Inferior parietal cortex (tissue), 1 donor: Measurements from ENCODE around the gene DCAF11.

Source experiments
- DNase-seq: peaks from one replicate; pipeline ENCODE4 v3.0.0-alpha.2; 2016; ENCODE audit errors: extremely low spot score

DCAF11 gene

DNA sequence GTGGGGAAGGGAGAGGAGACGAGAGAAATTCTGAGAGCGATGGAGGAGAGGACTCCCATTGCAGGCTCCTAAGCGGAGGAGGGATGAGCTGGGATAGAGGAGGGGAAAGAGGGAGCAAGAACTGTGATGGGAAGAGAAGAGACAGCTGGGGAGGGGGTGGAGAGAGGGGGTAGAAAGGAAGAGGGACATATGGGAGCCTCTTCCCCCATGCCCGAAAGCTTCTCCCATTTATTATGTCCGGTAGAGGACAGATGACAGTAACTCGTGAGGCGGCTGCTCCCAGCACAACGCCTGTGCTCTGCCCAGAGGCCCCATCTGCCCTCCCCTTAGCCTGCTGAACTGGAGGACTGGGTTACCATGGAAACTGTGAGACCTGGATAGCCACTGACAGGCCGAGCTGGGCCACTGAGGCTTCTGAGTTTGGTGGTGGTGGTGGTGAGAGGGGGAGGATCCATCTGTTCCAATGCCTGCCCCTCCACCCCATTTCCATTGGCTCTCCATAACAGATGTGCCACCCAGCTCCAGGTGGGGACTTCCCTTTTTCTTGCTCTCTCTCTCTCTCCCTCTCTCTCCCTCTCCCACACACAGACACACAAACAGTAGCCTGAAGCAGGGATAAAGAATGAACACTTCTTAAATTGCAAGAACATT lies 35.0 kb upstream of the DCAF11 start:
- DNase-seq, result no peak

DNA sequence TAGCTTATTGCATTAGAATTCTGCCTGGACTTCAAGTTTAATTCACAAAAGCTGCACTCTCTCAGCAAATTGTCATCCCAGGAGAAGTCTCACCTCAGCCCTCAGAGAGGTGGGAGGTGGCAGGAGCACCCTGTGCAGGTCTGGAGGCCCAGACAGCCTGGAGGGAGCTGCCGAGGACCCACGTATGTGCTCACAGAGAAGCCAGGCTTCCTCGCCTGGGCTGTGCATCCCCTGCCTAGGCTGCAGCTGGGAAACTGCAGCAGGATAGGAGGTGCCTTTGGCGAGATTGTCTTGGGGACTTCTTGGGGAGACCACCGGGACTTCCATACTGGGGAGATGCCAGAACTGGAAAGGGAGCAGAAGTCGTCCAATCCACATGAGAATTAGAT lies 34.4 kb upstream of the DCAF11 start:
- DNase-seq, result no peak

DNA sequence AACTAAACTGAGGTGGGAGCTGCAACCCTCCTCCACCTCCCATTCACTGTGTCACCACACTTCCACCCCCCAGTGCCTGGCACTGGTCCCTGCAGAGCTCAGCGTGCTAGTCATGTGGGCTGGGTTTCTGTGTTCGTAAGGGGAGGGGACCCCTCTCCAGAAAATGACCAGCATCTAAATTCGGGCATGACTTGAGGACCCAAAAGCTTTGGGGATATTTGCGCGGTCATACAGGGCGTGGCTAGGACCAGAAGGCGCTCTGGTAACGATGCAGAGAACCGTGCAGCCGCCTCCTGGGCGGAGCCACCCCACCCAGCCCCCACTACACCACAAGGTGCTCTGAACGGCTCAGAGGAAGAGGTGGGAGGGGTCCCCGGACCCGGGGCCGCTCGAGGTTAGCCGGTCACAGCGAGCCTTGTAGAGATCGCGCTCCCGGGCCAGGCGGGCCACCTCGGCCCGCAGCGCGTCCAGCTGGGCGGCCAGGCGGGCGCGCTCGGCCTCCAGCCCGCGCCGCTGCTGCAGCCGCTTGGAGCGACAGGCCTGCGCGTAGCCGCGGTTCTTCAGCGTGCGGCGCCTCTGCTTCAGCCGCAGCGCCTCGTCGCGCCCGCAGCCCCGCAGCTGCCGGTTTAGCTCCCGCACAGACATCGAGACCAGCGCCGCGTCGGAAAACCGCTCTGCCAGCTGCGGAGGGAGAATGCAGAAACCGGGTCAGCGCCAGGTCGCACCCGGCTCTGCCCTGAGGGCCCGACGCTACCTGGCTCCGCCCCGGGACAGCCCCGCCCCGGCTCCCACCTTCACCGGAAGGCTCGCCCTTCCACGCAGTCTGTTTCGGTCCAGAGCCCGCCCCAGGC lies 33.5 kb upstream of the DCAF11 start:
- DNase-seq, result peak; percentile 73

DNA sequence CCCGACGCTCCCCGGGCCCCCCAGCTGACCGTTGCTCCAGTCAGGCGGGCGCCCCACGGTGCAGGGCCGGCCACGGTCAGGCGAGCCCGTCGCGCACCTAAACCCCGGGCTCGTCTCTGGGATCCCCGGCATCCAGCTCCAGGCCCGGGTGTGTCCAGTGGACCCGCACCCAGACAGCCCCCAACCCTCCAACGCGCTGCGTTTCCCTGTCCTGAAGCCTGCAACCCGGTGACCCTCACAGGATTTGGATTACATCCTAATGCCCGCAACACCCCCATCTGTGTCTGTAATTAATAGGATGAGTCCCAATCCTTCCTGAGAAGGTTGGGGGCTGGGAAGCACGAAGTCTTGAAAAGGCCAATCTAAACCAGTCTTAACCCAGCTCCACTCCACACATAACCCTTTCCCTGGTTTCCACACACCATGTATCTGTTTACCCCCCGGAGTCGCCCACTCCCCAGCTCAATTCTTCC lies 32.8 kb upstream of the DCAF11 start:
- no peak for DNase-seq

DNA sequence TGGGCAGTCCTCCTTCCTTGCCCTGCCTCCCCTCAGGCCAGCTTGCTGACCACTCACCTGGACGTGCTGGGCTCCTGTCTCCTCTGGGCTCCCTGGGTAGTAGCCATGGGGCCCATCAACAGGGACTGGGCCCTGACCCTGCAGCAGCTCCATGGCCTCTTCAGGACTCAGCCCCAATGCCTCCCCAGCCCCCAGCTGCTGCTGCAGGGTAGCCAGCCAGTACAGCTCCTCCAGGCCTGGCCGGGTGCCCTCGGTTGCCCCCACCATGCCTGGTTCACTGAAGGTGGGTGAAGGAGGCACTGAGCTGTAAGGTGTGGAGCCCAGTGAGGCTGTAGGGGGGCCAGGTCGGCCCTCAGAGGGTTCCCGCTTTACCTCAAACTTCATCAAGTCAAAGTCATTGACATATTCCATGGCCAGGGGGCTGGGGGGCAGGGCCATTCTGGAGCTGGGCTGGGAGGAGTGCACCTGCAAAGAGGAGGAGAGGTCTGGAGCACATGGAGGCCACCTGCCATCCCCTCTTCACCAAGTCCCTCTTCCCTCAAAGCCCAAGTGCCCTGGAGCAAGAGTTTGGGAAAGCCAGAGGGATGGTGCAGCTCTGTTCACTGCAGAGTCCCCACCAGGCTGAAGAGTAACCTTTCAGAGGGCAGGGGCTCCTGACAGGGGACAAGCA lies 32.0 kb upstream of the DCAF11 start:
- no peak for DNase-seq

DNA sequence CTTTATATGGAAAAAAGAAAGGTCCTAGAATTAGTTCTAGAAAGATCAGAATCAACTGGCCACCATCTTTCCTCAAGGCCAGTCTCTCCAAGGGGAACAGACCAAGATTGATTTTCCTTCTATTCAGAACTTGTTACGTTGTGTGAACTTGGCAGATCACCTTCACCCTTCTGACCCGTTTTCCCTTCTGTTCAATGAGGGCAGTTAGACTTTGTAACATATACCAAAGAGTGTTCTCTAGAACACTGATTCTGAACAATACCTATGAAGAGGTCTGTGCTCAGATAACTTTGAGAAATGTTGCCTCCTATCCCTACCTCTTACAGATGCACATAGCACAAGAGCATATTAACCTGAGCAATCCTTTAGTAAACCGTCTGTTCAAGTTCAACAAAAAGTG lies 31.1 kb upstream of the DCAF11 start:
- no peak for DNase-seq

DNA sequence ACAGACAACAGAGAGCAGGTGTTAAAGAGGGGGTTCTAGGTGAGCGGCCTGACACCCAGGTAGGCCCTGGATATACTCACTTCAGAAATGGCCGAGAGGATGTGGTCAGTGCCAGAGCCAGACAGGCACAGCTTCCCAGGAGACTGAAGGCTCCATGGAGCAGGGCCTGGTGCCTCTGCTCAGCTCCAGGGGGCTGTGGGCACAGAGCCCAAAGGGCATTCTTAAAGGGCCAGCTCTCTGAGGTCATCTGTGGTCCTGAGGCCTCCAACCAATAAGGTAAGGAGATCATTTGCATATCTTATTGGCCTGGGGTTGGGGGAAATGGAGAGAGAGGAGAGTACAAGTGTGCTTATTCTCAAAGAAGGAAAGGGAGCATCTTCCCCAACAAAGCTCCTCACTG lies 30.1 kb upstream of the DCAF11 start:
- DNase-seq, result no peak

DNA sequence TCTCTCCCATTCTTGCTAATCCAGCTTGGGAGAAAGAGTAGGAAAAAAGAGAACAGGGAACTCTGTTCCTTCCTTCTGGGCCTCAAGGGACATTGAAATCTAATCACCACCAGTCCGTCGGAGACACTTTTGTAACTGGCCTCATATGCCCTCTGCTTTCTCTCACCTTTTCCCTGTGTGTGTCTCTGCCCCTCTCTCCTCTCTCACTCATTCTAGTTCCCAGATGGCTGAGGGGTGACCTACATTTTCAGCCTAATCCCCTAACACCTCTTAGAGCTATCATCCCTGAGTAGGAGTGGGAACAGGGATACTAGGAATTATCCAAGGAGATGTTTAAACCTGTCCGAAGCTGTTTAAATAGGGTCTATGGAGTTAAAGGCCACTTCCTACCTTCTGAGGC lies 29.4 kb upstream of the DCAF11 start:
- DNase-seq, result no peak

DNA sequence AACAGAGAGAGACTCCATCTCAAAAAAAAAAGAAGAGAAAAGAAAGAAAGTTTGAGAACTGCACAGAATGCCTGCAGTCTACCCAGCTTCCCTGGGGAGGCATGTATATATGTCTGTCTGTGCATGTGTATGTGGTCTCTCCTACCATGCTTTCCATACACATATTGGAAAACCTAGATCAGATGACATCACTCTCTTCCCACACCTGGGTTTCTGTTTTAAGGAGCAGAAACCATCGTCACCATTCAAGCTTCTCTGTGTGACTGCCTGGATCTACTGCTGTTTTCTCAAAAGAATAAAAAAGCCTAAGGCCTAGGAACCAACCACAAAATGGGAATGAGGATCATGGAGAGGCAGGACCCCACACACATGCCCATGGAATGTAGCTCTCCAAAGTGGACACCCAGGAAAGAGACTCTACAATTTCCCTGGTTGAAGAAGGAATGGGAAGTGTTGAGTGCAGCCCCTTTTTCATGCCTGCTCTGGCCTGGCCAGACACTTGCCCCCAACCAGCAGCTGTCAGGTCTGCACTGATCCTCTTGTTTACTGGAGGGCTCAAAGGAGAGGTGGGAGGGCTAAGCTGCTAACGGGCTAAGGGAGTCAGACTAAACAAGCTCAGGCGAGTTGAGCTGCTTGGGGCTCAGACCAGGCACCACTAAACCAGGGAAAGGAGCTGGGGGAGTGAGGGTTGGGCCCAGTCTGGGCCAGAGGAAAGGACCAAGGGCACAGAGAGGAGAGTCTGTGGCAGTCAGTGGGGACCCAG lies 28.2 kb upstream of the DCAF11 start:
- DNase-seq, result no peak

DNA sequence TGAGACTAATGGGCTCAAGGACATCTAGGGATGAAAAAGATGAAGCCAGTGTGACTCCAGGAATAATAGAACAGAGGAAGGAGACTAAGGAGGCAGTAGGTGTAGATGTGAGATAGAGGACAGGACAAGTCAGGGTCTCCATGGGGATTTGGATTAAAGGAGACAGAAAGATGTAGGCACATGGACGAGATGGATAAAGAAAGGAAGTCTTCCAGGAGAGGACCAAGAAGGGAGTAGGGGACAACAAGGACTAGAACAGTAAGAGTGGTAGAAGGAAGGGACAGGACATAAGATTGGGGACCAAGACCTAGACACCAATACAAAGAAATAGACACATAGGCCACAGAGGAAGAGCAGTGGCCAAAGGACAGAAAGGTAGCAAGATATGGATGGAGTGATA lies 27.6 kb upstream of the DCAF11 start:
- DNase-seq, result no peak

DNA sequence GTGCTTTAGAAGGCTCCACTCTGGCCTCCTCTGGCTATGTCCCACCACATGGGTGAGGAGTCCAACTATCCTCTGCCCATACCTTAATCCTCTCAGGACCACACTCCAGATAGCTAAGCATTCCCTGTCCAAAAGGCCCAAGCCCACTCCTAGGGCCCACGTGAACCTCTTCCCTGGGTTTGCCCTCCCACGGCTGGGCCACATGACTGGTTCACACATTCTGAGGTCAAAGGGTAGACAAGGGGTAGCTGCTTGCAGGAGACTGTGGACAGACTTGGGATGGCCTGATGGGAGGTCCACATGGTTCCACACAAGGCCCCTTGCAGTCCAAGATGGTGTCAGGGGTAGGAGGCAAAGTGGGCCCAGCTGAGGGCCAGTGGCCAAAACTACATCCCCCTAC lies 26.5 kb upstream of the DCAF11 start:
- DNase-seq, result no peak

DNA sequence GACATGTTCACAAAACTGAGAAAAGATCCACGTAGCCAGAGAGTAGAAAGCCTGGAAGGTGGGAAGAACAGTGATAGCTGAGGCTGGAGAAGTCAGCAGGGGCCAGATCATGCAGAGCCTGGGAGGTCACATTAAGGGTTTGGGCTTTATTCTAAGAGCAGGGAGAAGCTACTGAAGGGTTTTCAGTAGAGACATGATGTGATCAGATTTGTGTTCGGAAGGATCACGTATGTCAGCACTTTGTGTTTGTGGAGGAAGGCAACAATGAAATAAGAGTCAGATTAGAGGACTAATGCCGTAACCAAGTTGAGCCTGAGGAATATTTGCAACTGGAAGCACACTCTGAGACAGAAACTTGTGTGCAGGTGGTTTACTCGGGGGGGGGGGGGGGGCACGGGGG lies 24.7 kb upstream of the DCAF11 start:
- DNase-seq, result no peak

DNA sequence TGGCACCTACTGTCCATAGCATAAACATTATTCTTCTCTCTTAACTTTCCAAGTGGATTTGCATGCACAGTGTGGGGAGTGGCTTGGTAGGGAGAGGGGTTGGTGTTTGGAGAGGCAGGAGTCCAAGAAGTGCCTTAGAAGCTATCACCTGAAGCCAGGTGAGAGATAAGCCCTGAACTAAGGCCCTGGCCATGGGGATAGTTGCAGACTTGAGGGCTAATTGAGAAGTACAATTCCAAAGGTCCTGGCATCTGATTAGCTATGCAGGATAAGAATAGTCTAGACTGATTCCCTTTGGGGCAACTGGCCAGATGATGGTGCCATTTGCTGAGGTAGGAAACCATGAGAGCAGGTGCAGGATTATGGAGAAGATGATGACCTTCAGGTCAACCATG lies 22.5 kb upstream of the DCAF11 start:
- no peak for DNase-seq

DNA sequence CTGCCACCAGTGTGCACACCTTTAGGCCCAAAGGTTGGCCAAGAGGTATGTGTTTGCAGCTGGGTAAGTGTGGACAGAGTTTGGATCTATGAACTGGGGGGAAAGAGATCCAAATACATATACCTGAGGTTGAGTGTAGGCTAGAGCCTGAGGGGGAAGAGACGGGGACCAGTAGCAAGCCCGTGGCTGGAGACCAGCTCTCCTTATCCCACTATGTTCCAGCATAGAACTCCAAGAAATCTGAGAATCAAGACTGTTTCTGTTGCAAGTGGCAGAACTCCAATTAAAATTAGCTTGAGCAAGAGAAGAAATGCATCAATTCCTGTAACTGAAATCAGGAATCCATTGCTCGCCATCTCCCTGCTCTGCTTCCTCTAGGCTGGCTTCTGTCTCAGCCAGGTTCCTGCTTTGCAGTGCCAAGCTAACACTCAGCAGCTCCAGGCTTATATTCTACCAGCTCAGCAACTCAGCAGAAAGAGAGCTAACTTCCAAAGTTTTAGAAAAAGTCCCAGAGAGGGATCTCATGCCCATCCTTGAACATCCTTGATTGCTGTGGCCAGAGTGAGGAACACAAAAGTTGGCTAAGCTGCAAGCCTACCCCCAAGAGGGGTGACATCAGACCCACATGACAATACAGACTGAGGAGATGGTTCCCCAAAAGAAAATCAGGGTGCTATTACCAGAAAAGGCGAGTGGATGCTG lies 21.9 kb upstream of the DCAF11 start:
- DNase-seq, result no peak

DNA sequence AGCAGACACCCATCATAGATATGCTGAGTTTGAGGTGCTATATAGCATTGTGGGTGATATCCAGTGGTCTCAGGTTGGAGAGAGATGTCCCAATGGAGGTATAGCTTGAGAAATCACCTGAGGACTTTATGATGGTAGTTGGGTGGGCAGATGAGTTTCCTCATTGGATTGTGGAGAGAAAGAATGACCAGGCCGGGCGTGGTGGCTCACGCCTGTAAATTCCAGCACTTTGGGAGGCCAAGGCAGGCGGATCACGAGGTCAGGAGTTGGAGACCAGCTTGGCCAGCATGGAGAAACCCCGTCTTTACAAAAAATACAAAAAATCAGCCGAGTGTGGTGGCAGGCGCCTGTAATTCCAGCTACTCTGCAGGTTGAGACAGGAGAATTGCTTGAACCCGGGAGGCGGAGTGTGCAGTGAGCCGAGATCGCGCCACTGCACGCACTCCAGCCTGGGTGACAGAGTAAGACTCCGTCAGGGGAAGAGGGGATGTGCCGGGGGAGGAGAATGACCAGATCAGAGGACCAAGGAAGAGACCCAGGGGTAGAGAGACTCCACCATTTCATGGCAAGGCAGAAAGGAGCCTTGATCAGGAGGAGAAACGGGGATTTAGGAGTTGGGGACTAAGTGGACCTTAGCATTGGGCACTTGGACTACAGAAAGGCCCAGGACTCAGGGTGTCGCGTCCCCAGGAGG lies 21.2 kb upstream of the DCAF11 start:
- no peak for DNase-seq

DNA sequence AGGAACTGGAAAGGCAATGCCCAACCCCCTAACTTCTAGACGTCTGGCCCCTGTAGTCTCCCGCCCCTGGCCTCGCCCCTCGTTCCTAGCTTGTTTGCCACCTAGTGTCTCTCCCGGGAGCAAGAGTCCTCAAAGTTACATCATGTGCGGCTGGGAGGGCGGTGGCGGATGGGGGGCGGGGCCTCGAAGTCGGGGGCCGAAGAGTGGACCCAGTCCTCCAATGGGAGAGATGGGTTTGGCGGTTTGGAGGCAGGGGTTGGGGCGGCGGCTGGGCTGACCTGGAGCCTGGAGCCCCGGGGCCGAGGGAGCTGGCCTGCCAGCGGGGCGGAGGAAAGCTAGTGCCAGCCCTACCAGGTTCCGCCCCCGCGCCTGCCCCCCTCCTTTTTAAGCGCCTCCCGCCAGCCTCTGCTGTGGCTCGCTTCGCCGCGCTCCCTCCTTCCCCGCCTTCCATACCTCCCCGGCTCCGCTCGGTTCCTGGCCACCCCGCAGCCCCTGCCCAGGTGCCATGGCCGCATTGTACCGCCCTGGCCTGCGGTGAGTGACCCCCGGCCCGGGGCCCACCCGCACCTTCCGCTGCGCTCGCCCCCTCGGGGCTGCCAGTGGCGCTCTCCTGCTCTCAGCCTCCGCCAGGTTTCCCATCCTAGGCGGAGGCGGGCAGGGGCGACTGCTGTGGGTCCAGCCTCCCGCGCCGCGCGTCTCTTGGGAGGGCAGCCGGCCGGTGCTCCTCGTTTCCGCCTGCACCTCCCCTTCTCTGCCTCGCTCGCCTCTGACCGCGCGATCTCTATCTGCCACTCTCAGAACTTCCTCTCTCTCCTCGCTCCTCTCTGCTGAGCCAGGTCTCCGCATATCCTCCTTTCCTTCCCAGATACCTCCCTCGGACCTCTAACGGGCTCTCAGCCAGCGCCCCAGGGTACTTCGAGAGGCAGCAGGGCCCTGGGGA lies 20.4 kb upstream of the DCAF11 start, which contains the start of gene PCK2:
Gene PCK2 (plus strand): TSS at position 411 of the 940 bp plus-strand sequence. CDS start 95 bp downstream, at position 506.
- no peak for DNase-seq

DNA sequence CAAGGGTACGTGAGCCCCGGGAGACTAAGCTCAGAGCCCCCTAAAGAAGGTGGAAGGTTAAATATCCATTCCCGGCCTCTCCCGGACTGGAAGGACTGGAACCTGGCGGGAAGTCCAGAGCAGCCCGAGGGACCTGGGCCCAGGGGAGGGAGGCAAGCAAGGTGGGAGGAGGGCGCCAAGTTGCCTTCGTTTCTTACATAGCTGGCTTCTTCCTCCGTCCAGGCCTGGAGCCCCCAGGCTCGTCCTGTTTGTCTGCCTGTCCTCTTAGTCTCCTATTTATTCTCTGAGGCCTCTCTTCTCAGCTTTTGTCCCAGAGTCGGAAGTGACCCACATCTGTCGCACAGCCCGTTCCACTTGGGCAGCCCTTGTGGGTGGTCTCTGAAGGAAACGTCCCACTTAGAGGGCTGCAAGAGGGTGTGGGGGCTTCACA lies 19.7 kb upstream of the DCAF11 start:
- DNase-seq, result no peak

DNA sequence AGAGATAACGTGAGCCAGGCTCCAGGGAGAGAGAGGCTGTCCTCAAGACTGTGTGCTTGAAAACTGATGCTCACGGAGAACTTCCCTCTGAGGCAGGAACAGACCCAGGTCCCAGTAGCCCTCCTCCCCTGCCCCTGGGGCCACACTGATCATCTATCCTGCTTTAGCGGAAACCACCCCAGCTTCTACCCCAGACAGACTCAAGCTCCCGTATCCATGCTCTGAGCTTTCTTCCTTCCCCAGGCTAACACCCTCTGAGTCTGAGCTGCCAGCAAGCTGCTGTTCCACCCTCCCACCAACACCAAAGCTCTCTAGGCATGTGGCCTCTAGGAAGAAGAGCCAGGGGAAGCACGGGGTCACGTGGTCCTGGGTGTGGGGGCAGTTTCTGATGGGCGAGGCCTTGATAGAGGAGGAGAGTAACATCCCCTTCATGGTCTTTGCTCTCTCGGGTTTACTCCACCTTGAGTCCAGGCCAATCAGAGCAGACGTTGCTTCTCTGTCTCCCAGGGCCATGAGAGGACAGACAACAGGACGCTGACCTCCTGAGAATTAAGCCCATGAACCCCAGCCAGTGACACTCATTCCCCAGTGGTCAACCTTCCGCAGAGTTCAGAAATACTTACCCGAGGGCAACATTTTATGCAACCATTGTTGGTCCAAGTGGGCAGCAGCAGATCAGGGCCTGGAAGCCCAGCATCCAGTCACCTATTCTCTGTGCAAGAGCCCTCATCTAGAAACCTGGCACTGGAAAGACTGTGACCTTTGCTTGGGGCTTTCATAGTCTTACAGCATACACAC lies 19.1 kb upstream of the DCAF11 start:
- no peak for DNase-seq
